HG03025 (cell line): ENCODE data around the gene KRT71.
"Not testable (repeated sequence)": the region's sequence is repeated elsewhere in the genome, so short reads cannot be mapped to it uniquely, and the experiment has no call there.

Source experiments
- ATAC-seq: cut with Tn5 transposase; IDR thresholded peaks from one replicate; pipeline ENCODE4 v1.9.1; 2021; ENCODE audit warnings: mild to moderate bottlenecking, moderate library complexity; ENCODE audit not compliant: unreplicated experiment, low FRiP score

KRT71 gene

DNA sequence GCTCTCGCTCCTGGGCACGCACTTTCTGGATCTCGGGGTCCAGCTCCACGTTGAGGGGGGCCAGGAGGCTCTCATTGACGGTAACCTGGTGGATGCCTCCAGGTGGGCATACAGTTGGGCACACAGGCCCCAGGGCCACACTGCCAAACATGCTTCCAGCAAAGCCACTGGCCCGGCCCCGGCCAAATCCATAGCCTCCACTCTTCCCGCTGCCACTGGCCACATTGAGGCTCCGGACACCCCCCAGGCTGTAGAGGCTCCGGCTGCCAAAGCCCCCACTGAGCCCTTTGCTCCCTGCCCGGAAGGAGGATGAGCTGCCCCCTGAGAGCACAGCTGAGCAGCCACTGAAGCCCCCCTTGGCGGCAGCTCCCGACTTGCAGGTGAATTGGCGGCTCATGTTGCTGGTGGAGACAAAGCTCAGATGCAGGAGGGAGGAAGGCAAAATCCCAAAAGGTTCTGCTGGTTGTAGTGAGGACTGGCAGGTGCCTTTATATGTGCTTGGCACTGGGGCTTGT is at the start of gene KRT71:
TSS of gene KRT71 (minus strand) at position 465 of the 515 bp plus-strand sequence. CDS start at position 397, 68 bp downstream.
- ATAC-seq = no peak

DNA sequence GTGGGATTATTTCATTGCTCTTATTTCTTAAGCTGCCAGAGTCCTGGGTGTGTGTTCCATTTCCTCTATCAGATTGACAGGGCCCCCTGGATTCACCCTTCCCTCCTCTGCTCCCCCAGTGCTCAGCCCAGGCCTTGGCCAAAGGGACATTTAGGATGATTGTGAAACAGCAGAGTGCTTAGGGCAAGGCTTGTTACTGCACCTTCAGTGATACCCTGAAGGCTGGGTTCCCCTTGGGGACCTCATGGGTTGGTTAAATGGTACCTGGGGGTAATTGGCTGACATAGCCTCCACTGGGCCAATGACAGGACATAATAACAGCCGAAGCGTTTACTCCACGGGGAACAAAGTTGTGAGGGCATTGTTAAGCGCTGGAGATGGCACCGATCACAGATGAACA is 49.6 kb upstream of the KRT71 start:
- ATAC-seq = no peak

DNA sequence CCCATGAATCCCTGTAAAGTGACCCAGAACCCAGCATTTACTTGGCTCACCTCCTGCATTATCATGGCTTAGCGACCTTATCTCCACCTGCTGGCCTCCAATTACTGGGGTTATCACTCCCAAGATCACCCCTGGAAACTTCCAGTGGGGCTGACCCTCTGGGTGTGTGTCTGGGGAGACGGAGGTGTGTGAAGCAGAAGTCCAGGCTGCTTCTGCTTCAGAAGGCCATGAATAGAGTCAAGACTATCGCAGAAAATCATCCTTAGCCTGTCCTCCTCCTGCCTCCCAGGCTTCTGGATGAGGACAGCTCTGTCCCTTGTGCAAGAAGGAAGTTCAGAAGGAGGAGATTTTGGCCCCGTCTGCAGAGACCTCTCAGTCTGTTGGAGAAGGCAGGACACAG is 48.7 kb upstream of the KRT71 start:
- no peak for ATAC-seq

DNA sequence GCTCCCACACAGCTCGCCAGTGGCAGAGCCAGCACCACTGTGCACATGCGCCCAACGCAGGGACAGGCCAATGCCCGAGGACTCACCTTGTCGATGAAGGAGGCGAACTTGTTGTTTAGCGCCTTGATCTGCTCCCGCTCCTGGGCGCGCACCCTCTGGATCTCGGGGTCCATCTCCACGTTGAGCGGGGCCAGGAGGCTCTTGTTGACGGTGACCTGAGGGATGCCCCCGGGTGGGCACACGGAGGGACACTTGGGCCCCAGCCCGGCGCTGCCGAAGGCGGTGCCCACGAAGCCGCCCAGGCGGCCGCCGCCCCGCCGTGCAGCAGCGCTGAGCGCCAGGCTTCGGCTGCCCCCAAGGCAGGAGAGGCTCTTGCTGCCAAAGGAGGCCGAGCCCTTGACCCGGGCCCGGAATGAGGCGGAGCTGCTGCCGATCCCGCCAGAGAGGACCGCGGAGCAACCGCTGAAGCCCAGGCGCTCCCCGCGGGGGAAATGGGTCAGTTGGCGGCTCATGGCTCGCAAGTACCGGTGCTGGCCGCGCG is 48.1 kb upstream of the KRT71 start, which contains the start of gene KRT72:
TSS of gene KRT72 (minus strand) at position 523 of the 541 bp plus-strand sequence. CDS start at position 512, 11 bp downstream.
- ATAC-seq = no peak

DNA sequence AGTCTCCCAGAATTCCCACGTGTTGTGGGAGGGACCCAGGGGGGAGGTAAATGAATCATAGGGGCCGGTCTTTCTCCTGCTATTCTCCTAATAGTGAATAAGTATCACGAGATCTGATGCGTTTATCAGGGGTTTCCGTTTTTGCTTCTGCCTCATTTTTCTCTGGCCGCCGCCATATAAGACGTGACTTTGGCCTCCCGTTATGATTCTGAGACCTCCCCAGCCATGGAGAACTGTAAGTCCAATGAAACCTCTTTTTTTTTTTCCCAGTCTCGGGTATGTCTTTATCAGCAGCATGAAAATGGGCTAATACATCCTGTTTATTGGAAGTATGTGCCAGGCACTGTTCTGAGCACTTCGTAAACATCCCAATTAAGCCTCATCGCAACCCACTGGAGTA is 47.5 kb upstream of the KRT71 start:
- no peak for ATAC-seq

DNA sequence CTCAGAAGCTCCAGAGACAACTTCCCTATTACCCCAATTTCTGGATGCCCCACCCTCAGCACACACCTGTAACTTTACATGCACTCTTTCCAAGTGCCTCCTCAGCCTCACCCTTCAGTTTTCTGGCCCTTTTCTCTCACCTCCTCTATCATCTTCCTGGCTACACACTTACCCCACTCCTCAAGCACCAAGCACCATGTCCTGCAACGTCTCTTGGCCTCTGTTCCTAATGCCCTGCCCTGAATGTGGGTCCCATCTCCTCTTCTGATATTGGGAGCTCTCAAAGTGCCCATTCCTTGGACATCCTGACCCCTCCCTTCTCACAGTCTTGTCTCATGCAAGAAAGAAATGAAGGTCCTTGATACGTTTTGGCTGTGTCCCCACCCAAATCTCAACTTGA is 47.1 kb upstream of the KRT71 start:
- no peak for ATAC-seq

DNA sequence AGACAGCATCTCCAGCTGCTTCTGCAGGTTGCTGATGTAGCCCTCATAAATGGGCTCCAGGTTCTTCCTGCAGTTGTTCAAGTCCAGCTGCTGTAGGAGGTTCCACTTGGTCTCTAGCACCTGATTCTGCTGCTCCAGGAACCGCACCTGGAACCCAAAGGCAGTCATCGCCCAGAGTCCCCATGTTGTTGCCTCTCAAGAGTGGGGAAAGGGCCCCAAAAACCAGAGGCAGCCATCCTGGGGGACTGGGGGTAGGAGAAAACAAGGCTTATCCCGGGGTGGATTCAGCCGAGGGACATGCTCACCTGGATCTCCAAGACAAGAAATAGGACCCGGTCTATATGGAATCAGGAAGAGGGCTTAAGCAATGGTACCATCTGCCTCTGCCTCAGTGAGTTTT is 46.0 kb upstream of the KRT71 start:
- no peak for ATAC-seq

DNA sequence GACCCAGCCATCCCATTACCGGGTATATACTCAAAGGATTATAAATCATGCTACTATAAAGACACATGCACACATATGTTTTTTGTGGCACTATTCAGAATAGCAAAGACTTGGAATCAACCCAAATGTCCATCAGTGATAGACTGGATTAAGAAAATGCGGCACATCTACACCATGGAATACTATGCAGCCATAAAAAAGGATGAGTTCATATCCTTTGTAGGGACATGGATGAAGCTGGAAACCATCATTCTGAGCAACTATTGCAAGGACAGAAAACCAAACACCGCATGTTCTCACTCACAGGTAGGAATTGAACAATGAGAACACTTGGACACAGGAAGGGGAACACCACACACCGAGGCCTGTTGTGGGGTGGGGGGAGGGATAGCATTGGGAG is 41.3 kb upstream of the KRT71 start:
- ATAC-seq = not testable (repeated sequence)

DNA sequence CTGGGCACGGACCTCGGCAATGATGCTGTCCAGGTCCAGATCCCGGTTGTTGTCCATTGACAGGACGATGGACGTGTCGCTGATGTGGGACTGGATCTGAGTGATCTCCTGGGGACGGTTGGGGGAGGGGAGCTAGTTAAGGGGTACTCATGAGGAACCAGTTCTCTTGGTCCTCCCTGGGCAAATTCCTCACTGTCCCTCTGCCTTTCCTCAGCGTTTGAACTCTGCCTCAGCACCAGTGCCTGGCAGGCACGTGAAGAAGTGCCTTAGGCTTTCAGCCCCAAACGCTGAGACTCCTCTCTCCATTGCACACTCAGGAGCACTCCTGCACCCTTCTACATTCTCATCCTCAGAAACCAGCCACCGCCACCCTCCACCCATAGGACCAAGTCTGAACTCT is 38.6 kb upstream of the KRT71 start:
- ATAC-seq = no peak

DNA sequence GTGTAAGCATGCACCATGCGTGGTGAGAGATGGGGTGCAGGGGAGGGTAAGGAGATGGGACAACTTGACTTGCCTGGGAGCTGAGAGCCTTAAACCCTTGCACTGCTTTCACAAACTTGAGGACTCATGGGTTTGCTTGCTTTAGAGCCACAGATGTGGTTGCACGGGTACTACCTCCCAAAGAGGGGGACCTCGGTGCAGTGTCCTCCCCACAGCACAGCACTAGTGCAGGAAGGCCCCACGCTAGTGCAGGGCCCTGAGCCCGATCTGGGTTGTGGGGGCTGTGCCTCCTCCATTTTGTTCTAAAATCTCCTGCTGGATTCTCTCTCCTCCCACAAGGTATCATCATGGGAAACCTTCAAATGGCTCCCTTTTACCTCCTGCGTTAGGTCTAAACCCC is 37.1 kb upstream of the KRT71 start:
- ATAC-seq = no peak

DNA sequence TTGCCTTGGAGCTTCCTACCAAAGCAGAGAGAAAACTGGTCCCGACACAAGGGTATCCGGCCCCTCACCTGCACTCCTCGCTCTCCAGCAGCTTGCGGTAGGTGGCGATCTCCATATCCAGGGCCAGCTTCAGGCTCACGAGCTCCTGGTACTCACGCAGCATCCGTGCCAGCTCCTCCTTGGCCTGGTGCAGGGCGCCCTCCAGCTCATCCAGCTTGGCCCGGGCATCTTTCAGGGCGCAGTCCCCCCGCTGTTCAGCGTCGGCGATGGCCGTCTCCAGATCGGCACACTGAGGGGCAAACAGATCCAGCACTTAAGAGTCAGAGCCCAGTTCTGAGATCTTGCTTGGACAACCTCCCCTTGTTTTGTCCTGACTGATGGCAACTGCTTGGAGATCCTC is 34.6 kb upstream of the KRT71 start:
- no peak for ATAC-seq

DNA sequence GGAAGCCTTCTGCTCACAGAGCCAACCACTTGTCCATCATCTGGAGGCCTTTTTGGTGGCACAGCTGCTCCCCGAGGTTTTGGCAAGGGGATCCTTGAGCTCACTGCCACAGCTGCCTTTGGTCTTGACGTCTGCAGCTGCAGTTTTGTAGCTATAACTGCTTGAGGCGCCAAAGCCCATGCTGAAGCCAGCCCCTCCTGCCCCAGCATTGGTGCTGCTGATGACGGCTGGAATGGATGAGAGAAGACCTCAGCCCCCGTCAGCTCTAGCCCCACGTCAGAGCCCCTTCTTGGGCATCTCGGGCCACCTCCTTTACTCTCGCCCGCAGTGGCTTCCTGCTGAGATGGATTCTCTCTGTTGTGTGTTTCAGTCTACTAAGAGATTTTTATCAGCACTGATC is 33.0 kb upstream of the KRT71 start:
- ATAC-seq = no peak

DNA sequence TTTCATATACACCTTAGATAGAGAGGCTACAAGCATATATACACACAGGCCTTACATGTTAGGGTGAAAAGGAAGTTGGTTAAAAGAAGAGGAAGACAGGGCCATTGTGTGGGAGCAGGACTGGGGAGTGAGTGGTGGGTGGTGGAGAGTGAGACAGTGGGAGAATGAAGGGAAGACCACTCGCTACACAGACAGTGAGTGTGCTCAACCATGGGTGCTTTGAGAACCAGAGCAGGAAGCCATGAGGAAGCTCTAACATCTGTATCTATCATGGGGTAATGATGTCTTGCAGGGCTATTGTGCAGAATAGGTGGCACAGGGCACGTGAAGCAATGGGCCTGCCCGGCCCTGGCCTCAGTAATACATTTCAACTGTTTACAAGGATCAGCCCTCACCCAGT is 32.1 kb upstream of the KRT71 start:
- ATAC-seq = no peak

DNA sequence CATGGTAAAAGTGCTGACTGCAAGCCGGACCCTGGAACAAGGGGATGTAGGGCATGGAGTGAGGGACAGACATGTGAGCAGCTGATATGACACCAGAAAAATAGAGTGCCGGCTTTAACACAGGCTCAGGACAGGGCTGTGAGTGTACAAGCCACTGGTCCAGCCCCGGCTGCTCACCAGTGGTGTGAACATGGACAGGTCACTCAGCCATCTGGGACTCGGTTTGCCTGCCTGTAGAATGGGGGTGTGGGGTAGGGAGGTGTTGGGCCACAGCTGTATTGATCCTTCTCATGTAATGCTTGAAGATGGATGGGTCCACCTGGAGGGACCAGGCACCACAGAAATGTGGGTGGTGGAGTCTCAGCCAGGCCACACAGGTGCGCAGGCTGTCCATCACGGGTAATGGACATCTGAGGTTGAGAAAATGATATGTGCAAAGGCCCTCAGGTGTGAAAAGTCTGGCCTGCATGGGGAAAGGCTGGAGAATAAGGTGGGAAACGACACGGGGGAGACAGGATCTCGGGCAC is 31.3 kb upstream of the KRT71 start:
- no peak for ATAC-seq

DNA sequence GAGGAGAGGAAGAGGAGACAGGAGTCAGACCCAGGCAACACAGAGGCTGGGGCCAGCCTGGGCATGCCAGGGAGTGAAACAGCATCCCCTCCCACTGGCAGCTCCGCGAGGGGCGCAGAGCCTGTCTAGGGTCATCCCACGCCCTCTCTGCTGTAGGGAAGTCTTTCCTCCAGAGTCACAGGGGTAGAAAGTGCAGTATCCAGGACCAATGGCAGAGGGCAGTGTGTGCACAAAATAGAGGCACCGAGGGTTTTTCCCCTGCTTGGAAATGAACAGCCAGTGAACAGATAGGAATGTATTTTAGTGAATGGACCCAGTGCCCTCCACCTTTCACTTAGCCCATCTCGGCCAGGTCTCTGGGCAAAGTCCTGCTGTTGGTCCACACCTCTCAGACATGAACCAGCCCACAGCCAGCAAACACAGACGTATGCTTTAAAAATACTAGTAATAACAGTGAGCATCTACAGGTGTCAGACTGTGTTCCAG is 30.1 kb upstream of the KRT71 start:
- no peak for ATAC-seq

DNA sequence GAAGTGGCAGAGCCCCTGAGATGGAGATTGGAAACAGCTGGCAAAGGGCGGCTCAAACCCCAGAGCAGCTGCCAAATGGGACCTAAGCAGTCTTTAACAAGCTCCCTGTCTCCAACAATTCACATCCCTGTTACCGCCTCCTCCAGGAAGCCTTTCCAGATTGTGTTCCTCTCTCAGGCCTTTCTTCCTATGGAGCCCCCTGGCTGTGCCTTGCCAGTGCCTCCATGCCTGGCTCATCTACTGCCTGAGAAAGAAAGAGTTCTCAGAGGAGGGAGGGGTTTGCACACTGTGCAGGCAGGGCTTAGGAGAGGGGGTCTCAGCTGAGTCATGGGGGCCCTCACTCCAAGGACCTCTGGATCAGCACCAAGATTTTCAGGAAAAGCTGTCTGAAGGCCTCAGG is 29.5 kb upstream of the KRT71 start:
- no peak for ATAC-seq

DNA sequence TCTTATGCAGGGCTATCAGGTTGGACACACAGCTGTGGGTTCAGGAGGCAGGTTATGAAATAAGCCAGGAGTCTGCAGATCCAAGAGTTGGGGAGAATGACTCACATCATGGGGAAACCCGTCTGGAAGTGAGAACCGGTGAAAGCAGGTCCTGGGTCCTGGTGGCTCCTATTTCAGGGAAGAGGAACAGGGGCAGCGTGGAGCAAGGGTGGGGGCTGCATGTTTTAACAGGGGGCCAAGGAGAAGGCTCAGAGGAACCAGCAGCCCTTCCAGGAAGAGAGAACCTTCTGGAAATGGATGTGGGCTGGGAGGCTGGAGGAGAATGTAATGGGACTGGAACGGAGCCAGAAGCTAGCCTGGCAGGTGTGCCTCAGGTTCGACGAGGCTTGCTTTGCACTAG is 28.5 kb upstream of the KRT71 start:
- ATAC-seq = no peak

DNA sequence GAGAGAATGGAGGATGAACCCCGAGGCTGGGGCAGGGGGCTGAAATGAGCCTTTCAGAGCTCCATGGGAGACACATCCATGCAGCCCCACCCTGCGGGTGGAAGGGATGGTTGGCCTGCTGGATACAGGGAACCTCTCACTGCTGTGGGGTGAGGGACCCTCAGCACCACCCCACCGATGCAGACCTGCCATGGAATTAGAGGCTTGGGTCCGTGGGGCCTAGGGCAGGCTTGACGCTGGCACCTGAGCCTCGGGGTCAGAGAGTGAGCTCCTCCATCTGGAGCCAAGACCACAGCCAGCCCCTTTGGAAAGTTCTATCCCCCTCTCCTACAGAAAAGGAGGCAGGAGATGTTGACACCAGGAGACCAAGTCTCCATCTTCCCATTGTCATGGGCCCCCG is 28.1 kb upstream of the KRT71 start:
- no peak for ATAC-seq

DNA sequence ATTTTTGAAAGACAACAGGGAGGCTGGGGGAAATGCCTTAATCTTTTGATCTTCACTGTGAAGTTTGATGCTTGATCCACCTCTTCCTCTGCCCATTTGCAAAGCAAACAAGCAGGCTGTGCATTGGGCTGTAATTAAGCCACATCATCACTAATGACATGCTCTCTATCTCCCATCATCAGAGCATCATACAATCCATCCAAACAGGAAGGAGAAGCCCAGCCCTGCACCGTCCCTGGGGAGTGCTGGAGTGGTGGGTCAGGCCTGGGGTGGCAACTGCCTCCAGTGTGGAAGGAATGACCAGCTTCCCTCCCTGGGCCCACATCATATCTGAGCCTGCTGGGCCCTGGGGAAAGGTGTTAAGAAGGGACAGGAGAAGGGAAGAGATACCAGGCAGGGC is 27.6 kb upstream of the KRT71 start:
- ATAC-seq = no peak

DNA sequence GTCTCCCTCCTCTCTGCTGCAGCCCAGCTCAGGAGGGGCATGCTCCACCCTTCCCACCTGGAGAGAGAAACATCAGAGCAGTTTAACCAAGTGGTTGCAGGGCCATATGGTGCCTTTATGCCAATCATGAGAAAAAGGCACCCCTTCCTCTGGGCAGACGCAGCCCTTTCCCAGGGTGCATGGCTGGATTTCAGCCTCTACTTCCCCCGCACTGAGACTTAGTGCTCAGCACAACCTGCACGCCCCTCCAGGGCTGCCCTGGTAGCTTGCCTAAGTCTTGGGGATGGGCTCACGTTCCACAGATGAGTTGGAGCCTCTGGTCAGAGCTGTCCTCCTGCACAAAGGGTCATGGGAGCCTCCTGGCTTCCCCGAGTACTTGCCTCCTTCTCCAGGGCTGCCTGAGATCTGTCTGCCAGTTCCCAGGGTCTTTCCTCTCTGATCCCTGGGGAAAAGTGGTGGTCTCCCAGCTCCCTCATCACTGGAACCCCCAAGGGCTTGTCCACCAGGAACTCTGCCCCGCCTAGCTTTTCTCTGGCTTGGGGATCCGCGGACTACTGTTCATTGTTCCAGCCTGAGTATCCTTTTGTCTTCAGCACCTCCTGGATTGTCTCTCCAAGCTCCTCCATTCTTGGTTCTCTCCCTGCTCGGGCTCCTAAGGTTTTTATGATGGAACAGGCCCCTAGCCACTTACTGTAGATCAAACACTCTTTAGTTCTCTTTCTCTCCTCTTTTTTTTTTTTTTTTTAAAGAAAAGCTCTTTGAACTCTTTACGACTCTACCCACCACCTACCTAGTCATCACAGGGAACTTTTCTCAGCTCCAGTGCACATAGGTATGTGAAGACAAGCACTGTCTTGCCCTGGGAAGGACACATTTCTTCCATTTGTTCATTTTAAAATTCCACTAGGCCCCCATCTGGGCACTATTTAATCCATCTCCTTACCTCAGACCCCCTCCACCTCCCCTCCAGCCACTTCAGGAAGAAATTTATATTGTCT is 26.8 kb upstream of the KRT71 start:
- no peak for ATAC-seq

DNA sequence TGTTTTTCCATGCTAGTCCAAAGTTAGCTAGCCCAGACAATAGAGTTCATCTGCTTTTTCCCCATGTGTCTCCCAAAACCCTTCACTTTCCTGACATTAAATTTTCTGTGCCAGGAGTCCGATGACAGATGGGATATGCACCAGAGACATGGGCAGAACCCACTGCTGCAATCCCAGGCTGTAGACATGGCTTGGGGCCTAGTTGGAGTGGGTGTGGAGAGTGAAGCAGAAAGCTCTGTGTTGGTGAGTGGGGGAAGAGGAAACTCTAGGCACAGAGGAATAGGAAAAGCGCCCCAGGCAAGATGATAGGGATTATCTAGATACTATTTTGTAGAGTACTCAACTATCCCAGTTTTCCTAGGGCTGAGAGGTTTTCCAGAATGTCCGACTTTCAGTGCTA is 25.5 kb upstream of the KRT71 start:
- no peak for ATAC-seq
